ENCODE data around the gene SMARCD1.

SMARCD1 gene

GRCh38 chr12:50051101-50051806 is 33.9 kb upstream of the SMARCD1 start:
- H3K4me3 ChIP-seq (ENCODE audit: low read length): no peak overlapping the region

GRCh38 chr12:50052544-50052943 is 32.6 kb upstream of the SMARCD1 start:
- no peak overlapping the region for H3K4me3 ChIP-seq (ENCODE audit: low read length)
- TF ChIP-seq ZNF274 (IDR thresholded peaks at IDR 0.05; ENCODE audit: low read depth, low read length): no peak

More at GRCh38 chr12:50051101-50051806, 33.9 kb upstream of the SMARCD1 start:
- TF ChIP-seq ZNF274 (IDR thresholded peaks at IDR 0.05; ENCODE audit: low read depth, low read length): no peak

DNA sequence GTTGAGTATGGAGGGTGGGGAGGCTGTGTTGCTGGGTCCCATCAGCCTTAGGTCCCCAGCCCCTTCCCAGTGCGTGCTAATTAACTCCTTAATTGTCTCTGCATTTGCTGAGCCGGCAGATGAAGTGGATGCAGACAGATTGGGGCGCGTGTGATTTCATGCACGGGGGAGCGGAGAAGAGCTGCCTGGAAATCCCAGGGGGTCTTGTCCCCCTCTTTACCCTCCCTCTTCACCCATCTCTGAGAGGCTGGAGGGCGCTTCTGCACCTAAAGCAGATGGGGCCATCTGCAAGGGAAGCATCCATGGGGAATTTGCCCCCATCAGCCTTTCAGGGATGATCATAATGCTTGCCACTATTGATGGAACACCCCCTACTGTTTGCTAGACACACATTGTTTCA is 32.2 kb upstream of the SMARCD1 start:
- TF ChIP-seq ZNF274 (IDR thresholded peaks at IDR 0.05; ENCODE audit: low read depth, low read length): no peak
- no peak overlapping the region for H3K4me3 ChIP-seq (ENCODE audit: low read length)

- TF ChIP-seq ZNF274 (IDR thresholded peaks at IDR 0.05; ENCODE audit: low read depth, low read length): no peak
Observed at GRCh38 chr12:50053583-50053982, 31.6 kb upstream of the SMARCD1 start.

DNA sequence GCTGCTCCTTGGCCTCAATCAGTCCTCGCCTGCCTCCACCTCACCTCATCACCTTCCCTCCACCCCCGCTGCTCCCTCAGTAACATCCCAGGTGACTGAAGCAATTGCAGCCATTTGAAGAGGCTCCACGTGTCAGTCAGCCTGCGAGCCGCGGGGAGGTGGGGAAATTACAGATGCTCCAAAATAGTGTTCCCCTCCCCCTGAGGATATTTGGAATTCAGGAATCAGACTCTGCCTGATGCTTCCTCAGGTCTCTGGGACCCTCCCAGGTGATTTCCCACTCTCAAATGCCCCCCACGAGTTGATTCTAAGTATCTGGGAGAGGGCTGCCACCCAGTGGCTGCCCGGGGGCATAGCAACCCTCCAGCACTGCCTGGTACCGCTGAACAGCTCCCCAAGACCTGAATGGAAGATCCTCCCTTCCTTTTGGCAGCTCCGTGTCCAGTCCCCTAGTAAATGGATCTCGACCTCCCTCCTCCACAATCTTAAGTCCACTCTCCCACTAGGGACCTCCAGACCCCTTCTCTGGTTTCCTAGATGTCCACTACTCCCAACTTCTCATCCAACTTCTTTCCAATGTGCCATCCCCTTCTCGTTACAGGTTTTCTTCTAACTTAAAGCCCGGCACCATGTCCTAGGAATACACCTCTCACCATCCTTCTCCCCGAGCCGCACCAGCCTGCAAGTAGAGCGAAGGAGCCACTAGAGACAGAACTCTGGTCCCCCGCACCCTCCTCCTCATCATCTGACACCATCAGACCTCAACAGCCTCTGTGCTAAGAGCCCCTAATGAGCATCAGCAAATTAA is 29.1 kb upstream of the SMARCD1 start:
- no peak for TF ChIP-seq ZNF274 (IDR thresholded peaks at IDR 0.05; ENCODE audit: low read depth, low read length)
- no peak overlapping the region for H3K4me3 ChIP-seq (ENCODE audit: low read length)

More at GRCh38 chr12:50053583-50053982, 31.6 kb upstream of the SMARCD1 start:
- H3K4me3 ChIP-seq (ENCODE audit: low read length): no peak overlapping the region

DNA sequence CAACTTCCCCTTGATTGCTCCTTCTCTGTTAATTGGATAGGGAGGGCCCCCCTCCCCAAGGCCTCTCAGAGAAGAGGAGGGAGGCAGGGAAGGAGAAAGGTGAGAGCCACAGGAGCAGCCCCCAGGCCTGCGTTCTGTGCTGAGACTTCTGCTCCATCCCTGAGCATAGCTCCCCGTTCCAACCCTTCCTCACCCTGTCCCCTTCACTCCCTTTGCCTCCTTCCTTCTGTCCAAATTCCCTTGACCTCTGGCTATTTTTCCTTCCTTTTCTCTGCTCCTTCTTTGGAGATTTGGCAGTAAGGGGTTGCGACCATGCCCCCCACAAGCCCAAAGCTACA is 28.5 kb upstream of the SMARCD1 start:
- H3K4me3 ChIP-seq (ENCODE audit: low read length): no peak overlapping the region; the same call in 1 of the 2 replicates
- TF ChIP-seq ZNF274 (IDR thresholded peaks at IDR 0.05; ENCODE audit: low read depth, low read length): no peak

DNA sequence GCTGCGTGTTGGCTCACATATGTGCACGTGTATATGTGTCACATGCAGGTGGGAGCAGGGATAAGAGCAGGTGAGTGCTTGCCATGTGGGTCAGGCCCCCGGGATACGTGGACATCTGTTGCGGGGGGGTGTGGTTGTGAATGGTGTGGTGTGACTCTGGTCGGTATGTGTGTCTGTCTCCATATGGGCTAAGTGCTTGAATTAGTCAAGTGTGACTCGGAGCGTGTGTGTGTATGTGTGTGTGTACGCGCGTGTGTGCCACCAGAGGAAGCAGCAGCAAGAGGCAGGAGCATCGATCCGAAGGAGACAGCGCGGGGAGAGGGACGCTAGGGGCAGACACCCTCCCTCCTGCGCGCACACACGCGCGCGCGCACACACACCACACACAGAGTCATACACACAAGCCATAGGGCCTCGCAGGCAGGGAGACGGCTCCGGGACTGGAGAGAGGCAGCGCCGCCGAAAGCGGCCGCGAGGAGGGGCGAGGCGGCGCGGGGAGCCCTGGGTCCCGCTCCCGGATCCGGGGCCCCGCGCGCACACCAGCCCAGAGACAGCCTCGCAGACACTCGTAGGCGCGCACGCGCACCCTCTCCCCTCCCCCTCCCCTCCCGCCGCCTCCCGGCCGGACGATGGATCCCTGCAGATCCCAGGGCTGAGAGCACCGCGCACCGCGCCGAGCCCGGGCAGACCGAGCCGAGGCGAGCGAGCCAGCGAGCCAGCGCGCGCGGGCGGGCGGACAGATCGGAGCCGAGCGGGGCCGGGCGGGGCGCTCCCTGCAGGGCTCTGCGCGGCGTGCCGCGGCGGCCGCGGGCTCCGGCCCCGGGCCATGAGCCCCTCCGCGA is 27.9 kb upstream of the SMARCD1 start, which contains the start of gene ASIC1:
TSS of gene ASIC1 (plus strand) at position 597 of the 842 bp plus-strand sequence. CDS start 1,171 bp downstream, outside the sequence.
- TF ChIP-seq ZNF274 (IDR thresholded peaks at IDR 0.05; ENCODE audit: low read depth, low read length): no peak
- peak within 1 kb of the TSS; percentile 57 for H3K4me3 ChIP-seq (ENCODE audit: low read length)

DNA sequence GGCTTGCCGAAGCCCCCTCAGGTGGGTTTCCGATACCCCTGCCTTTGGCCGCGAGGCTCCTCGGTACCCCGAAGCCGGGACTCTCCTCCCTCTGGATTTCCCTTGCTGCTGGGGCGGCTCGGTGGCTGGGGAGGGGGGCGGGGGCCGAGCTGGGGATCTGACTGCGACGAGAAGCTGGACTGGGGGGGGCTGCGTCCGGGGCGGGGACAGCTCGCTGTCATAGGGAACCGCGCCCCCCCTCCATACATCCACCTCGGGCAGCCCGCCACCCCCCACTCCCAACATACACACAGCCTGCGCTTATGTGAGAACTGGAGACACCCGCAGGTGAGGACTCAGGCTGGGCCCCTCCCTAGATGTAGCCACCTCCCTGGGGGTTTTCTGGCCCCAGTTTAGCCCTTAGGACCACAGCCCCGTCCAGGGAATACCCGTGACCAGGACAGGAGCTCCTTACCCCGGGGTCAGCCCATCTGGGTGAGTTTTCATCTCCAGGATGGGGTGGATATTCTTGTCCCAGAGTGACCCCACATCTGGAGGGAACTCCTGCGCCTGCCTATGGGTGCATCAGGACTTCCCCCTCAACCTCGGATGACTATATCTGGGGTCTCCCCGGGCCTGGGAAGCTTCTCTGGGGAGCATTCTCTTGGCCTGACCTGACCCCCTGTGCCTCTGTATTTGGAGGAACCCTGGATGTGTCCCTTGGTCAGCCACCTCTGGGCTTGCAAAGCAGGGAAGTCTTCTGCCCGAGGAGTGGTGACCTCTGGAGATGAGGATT is 27.1 kb upstream of the SMARCD1 start:
- no peak for TF ChIP-seq ZNF274 (IDR thresholded peaks at IDR 0.05; ENCODE audit: low read depth, low read length)
- H3K4me3 ChIP-seq (ENCODE audit: low read length): peak overlapping the region; percentile 57; the same call in 1 of the 2 replicates

GRCh38 chr12:50058743-50059312 is 26.3 kb upstream of the SMARCD1 start:
- TF ChIP-seq ZNF274 (IDR thresholded peaks at IDR 0.05; ENCODE audit: low read depth, low read length): no peak
- no peak overlapping the region for H3K4me3 ChIP-seq (ENCODE audit: low read length)

DNA sequence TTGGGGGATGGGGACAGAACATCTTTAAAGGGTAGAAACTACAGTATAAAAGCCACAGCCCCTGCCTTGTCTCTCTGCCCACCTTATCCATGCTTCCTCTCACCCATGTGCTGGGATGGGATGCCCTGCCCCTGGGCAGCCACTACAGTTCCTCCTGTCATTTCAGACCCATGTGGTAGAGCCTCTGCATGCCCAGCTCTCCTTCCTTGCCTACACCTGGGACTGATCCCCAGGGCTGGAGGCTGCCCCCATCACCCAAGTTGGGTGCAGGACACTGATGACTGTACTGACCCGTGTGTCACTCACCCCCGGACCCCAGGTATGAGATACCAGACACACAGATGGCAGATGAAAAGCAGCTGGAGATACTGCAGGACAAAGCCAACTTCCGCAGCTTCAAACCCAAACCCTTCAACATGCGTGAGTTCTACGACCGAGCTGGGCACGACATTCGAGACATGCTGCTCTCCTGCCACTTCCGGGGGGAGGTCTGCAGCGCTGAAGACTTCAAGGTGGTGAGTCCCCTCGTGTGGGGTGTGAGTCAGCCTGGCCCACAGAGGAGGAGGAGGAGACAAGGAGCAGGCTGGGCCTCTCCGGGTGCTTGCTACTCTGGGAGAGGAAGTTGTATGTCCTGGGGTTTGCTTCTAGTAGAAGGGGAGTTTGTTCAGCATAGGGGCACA is 25.6 kb upstream of the SMARCD1 start:
- H3K4me3 ChIP-seq (ENCODE audit: low read length): no peak overlapping the region

DNA sequence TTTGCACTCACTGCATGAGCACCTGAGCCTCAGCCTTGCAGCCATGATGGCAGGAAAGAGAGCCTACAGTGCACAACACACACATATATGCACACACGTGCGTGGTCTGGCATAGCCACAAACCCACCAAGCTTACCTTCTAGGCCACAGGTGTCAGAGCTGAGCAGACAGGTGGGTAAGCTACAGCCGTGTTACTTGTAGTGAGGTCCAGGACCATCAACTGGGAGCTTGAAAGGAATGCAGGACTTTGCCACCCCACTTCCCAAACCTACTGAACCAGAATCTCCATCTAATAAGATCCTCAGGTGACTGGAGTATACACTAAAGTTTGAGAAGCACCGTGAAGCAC is 25.0 kb upstream of the SMARCD1 start:
- no peak overlapping the region for H3K4me3 ChIP-seq (ENCODE audit: low read length)
- no peak for TF ChIP-seq ZNF274 (IDR thresholded peaks at IDR 0.05; ENCODE audit: low read depth, low read length)

More for the DNA sequence above, 25.6 kb upstream of the SMARCD1 start:
- TF ChIP-seq ZNF274 (IDR thresholded peaks at IDR 0.05; ENCODE audit: low read depth, low read length): no peak

DNA sequence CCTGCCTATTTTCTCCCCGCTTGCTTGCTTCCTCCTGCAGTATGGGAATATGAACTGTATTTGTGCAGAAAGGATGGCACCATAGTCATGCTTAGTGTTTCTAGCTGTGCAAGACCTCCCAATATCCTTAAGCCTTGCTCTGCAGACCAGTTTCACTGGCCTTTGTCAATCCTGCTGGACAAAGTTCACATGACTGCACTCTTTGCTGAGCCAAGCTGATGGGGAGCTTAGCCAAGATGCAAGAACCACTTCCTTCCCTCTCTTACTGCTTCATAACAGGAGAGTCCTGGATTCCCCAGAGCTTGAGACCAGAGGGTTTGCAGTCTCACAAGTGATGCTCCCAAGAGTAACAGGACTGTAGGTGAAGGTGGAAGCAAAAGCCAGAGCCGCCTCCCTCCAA is 24.0 kb upstream of the SMARCD1 start:
- no peak overlapping the region for H3K4me3 ChIP-seq (ENCODE audit: low read length)
- no peak for TF ChIP-seq ZNF274 (IDR thresholded peaks at IDR 0.05; ENCODE audit: low read depth, low read length)
